ENCODE results near the gene CBLN3.

DNA sequence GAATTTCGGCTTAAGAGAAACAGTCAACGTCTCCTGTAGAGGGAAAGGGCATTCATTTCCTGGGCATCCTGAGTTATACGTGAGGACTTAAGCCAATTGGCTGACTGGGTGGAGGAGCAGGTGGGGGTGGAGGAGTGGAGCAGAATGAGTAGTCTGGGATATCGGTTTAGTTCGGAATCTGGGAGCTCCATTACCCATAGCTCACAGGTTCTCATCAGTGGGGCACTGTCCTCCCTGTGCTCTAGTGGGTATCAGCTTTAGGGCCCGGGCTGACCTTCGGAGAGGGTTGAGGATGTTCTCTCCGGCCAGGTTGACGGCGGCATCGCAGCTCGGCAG lies 12.4 kb upstream of the CBLN3 start:
- TF ChIP-seq, protein P1, sequence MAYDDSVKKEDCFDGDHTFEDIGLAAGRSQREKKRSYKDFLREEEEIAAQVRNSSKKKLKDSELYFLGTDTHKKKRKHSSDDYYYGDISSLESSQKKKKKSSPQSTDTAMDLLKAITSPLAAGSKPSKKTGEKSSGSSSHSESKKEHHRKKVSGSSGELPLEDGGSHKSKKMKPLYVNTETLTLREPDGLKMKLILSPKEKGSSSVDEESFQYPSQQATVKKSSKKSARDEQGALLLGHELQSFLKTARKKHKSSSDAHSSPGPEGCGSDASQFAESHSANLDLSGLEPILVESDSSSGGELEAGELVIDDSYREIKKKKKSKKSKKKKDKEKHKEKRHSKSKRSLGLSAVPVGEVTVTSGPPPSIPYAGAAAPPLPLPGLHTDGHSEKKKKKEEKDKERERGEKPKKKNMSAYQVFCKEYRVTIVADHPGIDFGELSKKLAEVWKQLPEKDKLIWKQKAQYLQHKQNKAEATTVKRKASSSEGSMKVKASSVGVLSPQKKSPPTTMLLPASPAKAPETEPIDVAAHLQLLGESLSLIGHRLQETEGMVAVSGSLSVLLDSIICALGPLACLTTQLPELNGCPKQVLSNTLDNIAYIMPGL (CRISPR knock-in tag; IDR thresholded peaks at IDR 0.05; ENCODE audit: borderline replicate concordance), result no peak
- no peak for TF ChIP-seq SREBF2 (IDR thresholded peaks at IDR 0.05)
- no peak for TF ChIP-seq PHF8 (IDR thresholded peaks at IDR 0.05; ENCODE audit: borderline replicate concordance, low read depth)

Data from A549 (cell line).